ENCODE measurements around the gene GALNT15.

The GALNT15 gene

GRCh38 chr3:16174389-16174788, at the start of gene GALNT15:
Gene GALNT15 (plus strand): TSS chr3:16174680. CDS start chr3:16175152, 472 bp downstream.
- DNase-seq, result no peak

- DNase-seq, result no peak
These were observed 47.8 kb upstream of the GALNT15 start for GRCh38 chr3:16126634-16127033.

GRCh38 chr3:16127249-16127648, 47.2 kb upstream of the GALNT15 start:
- no peak for DNase-seq

- no peak for DNase-seq
These were observed 44.4 kb upstream of the GALNT15 start for GRCh38 chr3:16130066-16130465.

- no peak for DNase-seq
These were observed 42.3 kb upstream of the GALNT15 start for GRCh38 chr3:16132190-16132589.

GRCh38 chr3:16132928-16133327, 41.6 kb upstream of the GALNT15 start:
- no peak for DNase-seq

- no peak for DNase-seq
These were observed 40.1 kb upstream of the GALNT15 start for GRCh38 chr3:16134173-16134928.

GRCh38 chr3:16136055-16136454, 38.4 kb upstream of the GALNT15 start:
- DNase-seq, result no peak

- no peak for DNase-seq
These were observed 37.4 kb upstream of the GALNT15 start for GRCh38 chr3:16137044-16137443.

- DNase-seq, result no peak
These were observed 36.5 kb upstream of the GALNT15 start for GRCh38 chr3:16137977-16138376.

- no peak for DNase-seq
These were observed 34.2 kb upstream of the GALNT15 start for GRCh38 chr3:16140116-16140893.

GRCh38 chr3:16140894-16141285, 33.6 kb upstream of the GALNT15 start:
- no peak for DNase-seq

GRCh38 chr3:16142350-16143025, 32.0 kb upstream of the GALNT15 start:
- DNase-seq, result no peak

GRCh38 chr3:16143861-16144447, 30.5 kb upstream of the GALNT15 start:
- no peak for DNase-seq

- no peak for DNase-seq
These were observed 29.3 kb upstream of the GALNT15 start for GRCh38 chr3:16145176-16145575.

GRCh38 chr3:16146015-16146730, 28.3 kb upstream of the GALNT15 start:
- no peak for DNase-seq

GRCh38 chr3:16147220-16147994, 27.1 kb upstream of the GALNT15 start:
- no peak for DNase-seq

- no peak for DNase-seq
These were observed 26.3 kb upstream of the GALNT15 start for GRCh38 chr3:16148213-16148612.

GRCh38 chr3:16148783-16149182, 25.7 kb upstream of the GALNT15 start:
- DNase-seq, result no peak

GRCh38 chr3:16150285-16150684, 24.2 kb upstream of the GALNT15 start:
- DNase-seq, result no peak

GRCh38 chr3:16151109-16151508, 23.4 kb upstream of the GALNT15 start:
- no peak for DNase-seq

- no peak for DNase-seq
These were observed 6.3 kb upstream of the GALNT15 start for GRCh38 chr3:16168211-16168610.

Measured in NCI-H2081 treated with DMSO at 0.1 percent for 48 hours (cell line).